HL-60 (cell line): Measurements from ENCODE around the gene WEE2.

ENCODE experiments used
- DNase-seq, 2 experiments: peaks; one replicate each; pipeline ENCODE4 v3.0.0-alpha.2; 2010 to 2020; ENCODE audit warnings: low read depth in 1 of 2, low spot score in 1 of 2
- H3K27ac ChIP-seq: fragments of 250-450 bp; sonication (Bioruptor Pico); replicated peaks from 2 replicates; pipeline ENCODE4 v1.5.1; 2020; ENCODE audit warnings: mild to moderate bottlenecking, moderate library complexity
- H3K27me3 ChIP-seq: fragments of 250-450 bp; sonication (Bioruptor Pico); 2 replicates; pipeline ENCODE4 v1.5.1; 2021; ENCODE audit warnings: mild to moderate bottlenecking, moderate library complexity; ENCODE audit not compliant: insufficient read depth, poor library complexity, severe bottlenecking
- H3K4me3 ChIP-seq: replicated peaks from 2 replicates; pipeline ENCODE4 v1.5.1; 2011; ENCODE audit warnings: mild to moderate bottlenecking, control low read depth, low read length; ENCODE audit not compliant: insufficient read depth
- GABPA ChIP-seq: IDR thresholded peaks from 2 replicates; pipeline ENCODE4 v1.6.1; 2012; ENCODE audit warnings: low read depth
- POLR2AphosphoS5 ChIP-seq: IDR thresholded peaks from 2 replicates; pipeline ENCODE4 v1.6.1; 2012; ENCODE audit warnings: low read depth
- REST ChIP-seq: IDR thresholded peaks from 2 replicates; pipeline ENCODE4 v1.6.1; 2012; ENCODE audit warnings: low read depth; ENCODE audit not compliant: insufficient replicate concordance
- SPI1 ChIP-seq: IDR thresholded peaks from 2 replicates; pipeline ENCODE4 v1.6.1; 2012; ENCODE audit warnings: low read depth, mild to moderate bottlenecking, borderline replicate concordance
- TF ChIP-seq, protein P1 (sequence below): IDR thresholded peaks from one replicate; pipeline ENCODE4 v1.5.1; 2011; ENCODE audit warnings: low read length, control low read depth, inconsistent platforms; ENCODE audit not compliant: insufficient read depth

The WEE2 gene

GRCh38 chr7:141693082-141693481 lies 15.1 kb upstream of the WEE2 start:
- DNase-seq: no peak
- Histone ChIP-seq H3K27me3 (no peaks in the 10 kb centered on the region), H3K4me3 (no peak overlapping the region), H3K27ac (no peak overlapping the region)
- TF ChIP-seq GABPA: no peak
- TF ChIP-seq POLR2AphosphoS5: no peak
- no peak for TF ChIP-seq REST
- no peak for TF ChIP-seq SPI1
- TF ChIP-seq, protein P1, sequence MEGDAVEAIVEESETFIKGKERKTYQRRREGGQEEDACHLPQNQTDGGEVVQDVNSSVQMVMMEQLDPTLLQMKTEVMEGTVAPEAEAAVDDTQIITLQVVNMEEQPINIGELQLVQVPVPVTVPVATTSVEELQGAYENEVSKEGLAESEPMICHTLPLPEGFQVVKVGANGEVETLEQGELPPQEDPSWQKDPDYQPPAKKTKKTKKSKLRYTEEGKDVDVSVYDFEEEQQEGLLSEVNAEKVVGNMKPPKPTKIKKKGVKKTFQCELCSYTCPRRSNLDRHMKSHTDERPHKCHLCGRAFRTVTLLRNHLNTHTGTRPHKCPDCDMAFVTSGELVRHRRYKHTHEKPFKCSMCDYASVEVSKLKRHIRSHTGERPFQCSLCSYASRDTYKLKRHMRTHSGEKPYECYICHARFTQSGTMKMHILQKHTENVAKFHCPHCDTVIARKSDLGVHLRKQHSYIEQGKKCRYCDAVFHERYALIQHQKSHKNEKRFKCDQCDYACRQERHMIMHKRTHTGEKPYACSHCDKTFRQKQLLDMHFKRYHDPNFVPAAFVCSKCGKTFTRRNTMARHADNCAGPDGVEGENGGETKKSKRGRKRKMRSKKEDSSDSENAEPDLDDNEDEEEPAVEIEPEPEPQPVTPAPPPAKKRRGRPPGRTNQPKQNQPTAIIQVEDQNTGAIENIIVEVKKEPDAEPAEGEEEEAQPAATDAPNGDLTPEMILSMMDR: no peak

- Histone ChIP-seq H3K27ac (no peak overlapping the region), H3K4me3 (no peak overlapping the region), H3K27me3 (no peaks in the 10 kb centered on the region)
- TF ChIP-seq SPI1 (no peak), REST (no peak), GABPA (no peak), POLR2AphosphoS5 (no peak)
- TF ChIP-seq, protein P1: no peak
- no peak for DNase-seq
Observed at GRCh38 chr7:141695803-141696289, 12.3 kb upstream of the WEE2 start.

- no peak for DNase-seq
- Histone ChIP-seq H3K27ac (no peak overlapping the region), H3K4me3 (no peak overlapping the region), H3K27me3 (no peaks in the 10 kb centered on the region)
- TF ChIP-seq, protein P1: no peak
- peak; percentile 64; the same call in 1 of the 2 replicates for TF ChIP-seq SPI1
- no peak for TF ChIP-seq POLR2AphosphoS5
Observed at GRCh38 chr7:141696348-141696747, 11.8 kb upstream of the WEE2 start.

DNA sequence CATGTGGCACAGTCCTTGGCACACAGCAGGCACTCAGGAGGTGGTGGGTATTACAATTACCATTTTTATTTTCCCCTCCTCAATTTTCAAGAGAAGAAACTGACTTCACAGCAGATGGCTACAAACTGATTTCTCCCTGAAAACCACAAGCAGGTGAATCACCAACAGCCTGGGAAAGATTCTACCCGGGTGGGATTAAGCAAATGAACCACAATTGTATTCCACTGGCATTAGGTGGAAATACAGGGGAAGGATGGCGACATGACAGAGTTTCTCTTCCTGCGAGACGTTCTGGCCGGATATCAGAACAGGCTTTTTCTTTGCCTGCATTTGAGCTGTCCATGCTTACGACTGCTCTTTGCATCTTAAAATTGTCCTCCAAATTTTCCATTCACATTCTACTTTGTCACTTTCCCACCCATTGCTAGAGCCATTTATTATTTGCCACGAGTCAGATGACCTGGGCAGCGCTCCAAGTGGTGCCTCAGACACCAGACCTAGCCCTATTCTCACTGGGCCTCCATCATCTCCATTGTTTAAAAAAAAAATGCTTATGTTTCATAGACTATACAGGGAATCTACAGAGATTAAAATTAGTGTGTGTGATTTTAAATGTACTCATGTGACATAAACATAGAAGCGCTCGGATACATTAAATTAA lies 10.8 kb upstream of the WEE2 start:
- H3K4me3 ChIP-seq: no peak overlapping the region
- TF ChIP-seq POLR2AphosphoS5 (no peak), REST (no peak), SPI1 (no peak), GABPA (no peak)
- TF ChIP-seq, protein P1: no peak

More for the DNA sequence above, 10.8 kb upstream of the WEE2 start:
- Histone ChIP-seq H3K27me3 (no peaks in the 10 kb centered on the region), H3K27ac (no peak overlapping the region)
- DNase-seq: no peak
